Skeletal muscle tissue (tissue), 4 donors: Measurements from ENCODE around the gene FAM171A1. TPM values are rescaled to one million over a fixed set of nuclear protein-coding genes. Genes with fewer than 3 reads are reported as not detected.

ENCODE experiments used
- H3K27ac ChIP-seq: one replicate; pipeline ENCODE4 v1.7.0; 2013; ENCODE audit warnings: mild to moderate bottlenecking, low read depth, low read length, inconsistent platforms
- H3K27me3 ChIP-seq, 3 donors: one replicate each; pipeline ENCODE4 v1.7.0; 2013; ENCODE audit warnings: low read length in 3 of 3; ENCODE audit not compliant: control insufficient read depth in 3 of 3, insufficient read depth in 3 of 3
- H3K36me3 ChIP-seq, 3 donors: one replicate each; pipeline ENCODE4 v1.7.0; 2013; ENCODE audit warnings: low read length in 3 of 3; ENCODE audit not compliant: control insufficient read depth in 3 of 3, insufficient read depth in 3 of 3
- H3K4me1 ChIP-seq, 3 donors: one replicate each; pipeline ENCODE4 v1.7.0; 2013; ENCODE audit warnings: low read length in 3 of 3, mild to moderate bottlenecking in 3 of 3; ENCODE audit not compliant: control insufficient read depth in 3 of 3, insufficient read depth in 3 of 3
- H3K4me3 ChIP-seq, 3 donors: one replicate each; pipeline ENCODE4 v1.7.0; 2013; ENCODE audit warnings: low read length in 3 of 3
- H3K9ac ChIP-seq, 3 donors: one replicate each; pipeline ENCODE4 v1.7.0; 2013; ENCODE audit warnings: low read length in 3 of 3, mild to moderate bottlenecking in 3 of 3, moderate library complexity in 2 of 3, low read depth in 1 of 3
- H3K9me3 ChIP-seq, 3 donors: one replicate each; pipeline ENCODE4 v1.7.0; 2013; ENCODE audit warnings: low read length in 3 of 3; ENCODE audit not compliant: control insufficient read depth in 3 of 3
- total RNA-seq: library from RNA; depleted of rRNA; stranded (reverse); fragments of >200 nt; gene quantifications from one replicate; pipeline ENCODE4 v1.2.3, GENCODE V29; 2014
- donor health status: Osteomylitis.

The FAM171A1 gene
- total RNA-seq, 1 donor from 2014 or later, result 11.0 TPM

DNA sequence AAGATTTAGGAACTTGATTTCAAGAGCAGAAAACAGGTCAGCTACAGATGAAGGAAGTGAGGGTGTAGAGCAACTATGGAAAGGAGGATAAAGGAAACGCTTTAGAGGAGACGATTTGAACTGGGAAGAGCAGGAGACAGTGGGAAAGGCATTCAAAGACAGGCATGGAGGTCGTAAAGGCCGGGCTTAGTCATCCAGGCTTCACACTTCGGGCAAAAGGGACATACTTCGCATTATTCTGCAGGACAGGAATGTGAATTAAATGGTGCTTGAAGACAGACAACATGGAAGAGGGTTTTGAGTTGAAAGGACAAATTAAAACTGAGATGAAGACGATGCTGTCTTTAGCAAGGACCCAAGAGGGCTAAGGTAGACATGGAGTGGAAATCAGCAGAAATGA, 8.1 kb downstream of the FAM171A1 start:
- Histone ChIP-seq H3K9me3 (no peaks in the 10 kb centered on the region), H3K27ac (no peak overlapping the region), H3K36me3 (no peaks in the 10 kb centered on the region), H3K4me1 (peaks cover 0 to 2% (median 0%) of the 10 kb centered on the region in 3 donors), H3K27me3 (no peaks in the 10 kb centered on the region), H3K4me3 (no peak overlapping the region), H3K9ac (no peak overlapping the region)

DNA sequence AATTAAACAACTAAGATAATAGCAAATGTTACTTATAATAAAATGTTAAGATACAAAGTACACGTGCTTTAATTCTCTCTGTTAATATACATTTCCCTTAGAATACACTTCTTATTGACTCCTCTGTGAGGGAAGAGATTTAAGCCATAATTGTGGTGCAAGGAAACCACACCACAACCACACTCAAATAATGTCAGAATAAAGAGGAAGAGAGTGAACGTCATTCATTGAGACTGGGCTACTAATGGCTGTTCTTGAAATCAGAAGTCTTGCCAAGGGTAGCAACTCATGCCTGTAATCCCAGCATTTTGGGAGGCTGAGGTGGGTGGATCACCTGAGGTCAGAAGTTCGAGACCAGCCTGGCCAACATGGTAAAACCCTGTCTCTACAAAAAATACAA, 10.0 kb downstream of the FAM171A1 start:
- Histone ChIP-seq H3K9ac (no peak overlapping the region), H3K9me3 (no peaks in the 10 kb centered on the region), H3K27ac (no peak overlapping the region), H3K27me3 (no peaks in the 10 kb centered on the region), H3K4me1 (no peaks in the 10 kb centered on the region), H3K4me3 (no peak overlapping the region), H3K36me3 (no peaks in the 10 kb centered on the region)

DNA sequence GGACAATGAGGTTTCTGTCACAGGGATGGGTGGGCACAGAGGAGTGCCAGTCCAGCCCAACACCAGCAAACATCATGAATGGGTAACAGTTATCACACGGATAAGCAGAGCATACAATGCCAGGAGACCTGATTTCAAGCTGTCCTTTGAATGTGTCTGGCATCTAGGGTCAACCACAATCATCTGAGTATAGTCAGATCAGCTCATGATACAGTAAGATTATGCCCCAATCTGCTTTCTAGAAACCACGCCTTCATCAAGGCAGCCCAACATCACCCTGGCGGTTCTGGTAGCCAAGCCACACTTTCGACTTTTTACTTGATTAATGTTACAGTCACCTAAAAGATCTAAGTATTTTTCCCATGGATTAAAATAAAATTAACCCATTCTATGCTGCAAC, 10.5 kb downstream of the FAM171A1 start:
- Histone ChIP-seq H3K9ac (no peak overlapping the region), H3K4me3 (no peak overlapping the region), H3K36me3 (no peaks in the 10 kb centered on the region), H3K27me3 (no peaks in the 10 kb centered on the region), H3K27ac (no peak overlapping the region), H3K4me1 (no peaks in the 10 kb centered on the region), H3K9me3 (no peaks in the 10 kb centered on the region)

DNA sequence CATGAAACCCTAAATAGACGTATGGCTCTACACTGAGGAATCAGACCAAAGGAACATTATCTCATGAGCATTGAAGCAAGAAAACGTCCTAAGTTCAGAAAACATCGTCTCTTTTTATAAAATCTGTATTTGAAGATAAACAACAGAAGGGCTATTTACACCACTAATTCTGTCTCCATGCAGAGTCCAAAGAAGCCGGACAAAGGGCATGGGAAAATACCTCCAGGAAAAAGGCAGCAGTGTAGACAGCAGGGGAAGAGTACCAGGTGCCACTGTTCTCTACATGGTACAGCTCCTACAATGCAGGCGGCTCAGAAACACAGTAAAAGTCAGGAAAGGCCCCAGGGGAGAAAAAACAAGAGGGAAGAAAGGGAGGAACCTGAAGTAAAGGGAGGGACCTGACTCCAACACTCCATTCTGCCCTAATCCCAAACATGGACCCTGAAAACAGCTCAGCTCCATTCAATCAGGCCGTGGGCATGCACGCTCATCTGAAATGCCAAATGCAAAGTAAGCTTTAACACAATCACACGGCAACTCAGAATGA, 17.5 kb downstream of the FAM171A1 start:
- H3K36me3 ChIP-seq, result no peaks in the 10 kb centered on the region
- no peak overlapping the region for H3K4me3 ChIP-seq
- no peak overlapping the region for H3K27ac ChIP-seq
- no peak overlapping the region for H3K9ac ChIP-seq
- H3K27me3 ChIP-seq, result peaks cover 0 to under 1% (median 0%) of the 10 kb centered on the region in 3 donors
- H3K9me3 ChIP-seq, result no peaks in the 10 kb centered on the region
- peaks cover 0 to 4% (median 0%) of the 10 kb centered on the region in 3 donors for H3K4me1 ChIP-seq

DNA sequence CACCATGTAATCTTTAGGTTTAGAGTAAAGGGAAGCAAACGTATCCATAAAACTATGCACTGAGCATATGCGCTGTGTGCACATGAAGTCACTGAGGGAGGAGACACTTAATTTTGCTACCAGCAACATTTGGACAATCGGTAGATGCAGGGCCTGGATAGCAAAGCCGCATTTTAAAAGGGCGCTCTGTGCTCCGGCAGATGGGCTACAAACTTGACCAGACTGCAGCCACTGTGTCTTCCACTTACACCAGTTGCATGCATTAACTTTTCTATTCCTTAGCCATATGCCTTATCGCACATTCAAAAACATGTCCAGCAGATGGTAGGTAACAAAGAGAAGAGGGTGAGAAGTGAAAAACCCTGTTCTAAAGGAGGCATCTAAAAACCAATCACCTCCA, 18.3 kb downstream of the FAM171A1 start:
- no peaks in the 10 kb centered on the region for H3K9me3 ChIP-seq
- H3K27ac ChIP-seq, result no peak overlapping the region
- H3K36me3 ChIP-seq, result no peaks in the 10 kb centered on the region
- H3K4me1 ChIP-seq, result peaks cover 0 to 4% (median 0%) of the 10 kb centered on the region in 3 donors
- H3K4me3 ChIP-seq, result no peak overlapping the region
- no peak overlapping the region for H3K9ac ChIP-seq
- H3K27me3 ChIP-seq, result peaks cover 0 to 3% (median 3%) of the 10 kb centered on the region in 3 donors

DNA sequence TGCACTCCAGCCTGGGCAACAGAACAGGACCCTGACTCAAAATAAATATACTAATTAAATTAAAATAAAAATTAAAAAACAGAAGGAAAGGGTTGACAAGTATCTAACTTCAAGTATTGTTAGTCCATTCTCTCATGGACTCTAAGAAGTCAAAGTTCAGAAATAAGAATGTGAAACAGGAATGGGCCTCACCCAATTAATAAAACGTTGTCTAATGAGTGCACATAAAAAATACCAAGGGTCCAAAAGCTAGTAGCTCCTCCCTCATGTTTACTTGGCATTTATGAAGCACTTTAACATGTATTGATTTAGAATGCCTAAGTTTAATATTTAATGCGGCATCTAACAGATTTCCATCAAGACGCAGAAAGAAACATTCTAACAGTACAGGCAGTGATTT, 18.9 kb downstream of the FAM171A1 start:
- Histone ChIP-seq H3K9ac (no peak overlapping the region), H3K27ac (no peak overlapping the region), H3K4me3 (no peak overlapping the region), H3K36me3 (no peaks in the 10 kb centered on the region), H3K9me3 (no peaks in the 10 kb centered on the region), H3K27me3 (peaks cover 0 to 3% (median 3%) of the 10 kb centered on the region in 3 donors), H3K4me1 (peaks cover 0 to 4% (median 0%) of the 10 kb centered on the region in 3 donors)

- Histone ChIP-seq H3K9ac (no peak overlapping the region), H3K9me3 (no peaks in the 10 kb centered on the region), H3K27ac (no peak overlapping the region), H3K36me3 (no peaks in the 10 kb centered on the region), H3K4me3 (no peak overlapping the region), H3K27me3 (peaks cover 0 to 3% (median 3%) of the 10 kb centered on the region in 3 donors), H3K4me1 (peaks cover 0 to 4% (median 0%) of the 10 kb centered on the region in 3 donors)
Measured at GRCh38 chr10:15351099-15351820, 19.8 kb downstream of the FAM171A1 start.

- Histone ChIP-seq H3K9me3 (no peaks in the 10 kb centered on the region), H3K4me1 (peaks cover 0 to 4% (median 0%) of the 10 kb centered on the region in 3 donors), H3K4me3 (peak overlapping the region in 1 of 3 donors; percentile 59), H3K9ac (no peak overlapping the region), H3K27me3 (peaks cover 0 to 3% (median 3%) of the 10 kb centered on the region in 3 donors), H3K27ac (no peak overlapping the region), H3K36me3 (no peaks in the 10 kb centered on the region)
Measured at GRCh38 chr10:15349112-15349511, 22.0 kb downstream of the FAM171A1 start.

DNA sequence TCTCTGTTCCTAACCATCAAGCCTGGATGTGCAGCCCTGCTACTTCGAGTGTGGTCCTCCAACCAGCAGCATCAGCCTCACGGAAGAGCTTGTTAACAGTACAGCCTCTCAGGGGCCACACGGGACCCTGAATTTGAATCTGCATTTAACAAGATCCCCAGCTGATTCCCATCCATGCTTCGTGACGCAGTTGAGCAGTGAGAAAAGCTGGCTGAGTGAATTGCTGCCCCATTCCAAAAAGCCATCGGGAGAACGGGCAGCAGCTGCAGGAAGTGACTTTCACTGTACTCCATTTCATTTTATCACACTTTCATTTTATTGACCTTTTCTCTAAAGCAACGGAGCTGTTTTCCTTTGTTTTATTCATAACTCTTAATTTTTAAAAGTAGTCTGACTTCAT, 22.5 kb downstream of the FAM171A1 start:
- no peaks in the 10 kb centered on the region for H3K36me3 ChIP-seq
- H3K27me3 ChIP-seq, result peaks cover 0 to 3% (median 3%) of the 10 kb centered on the region in 3 donors
- no peak overlapping the region for H3K27ac ChIP-seq
- peak overlapping the region in 2 of 3 donors; percentile 59 to 61 for H3K4me3 ChIP-seq
- no peaks in the 10 kb centered on the region for H3K9me3 ChIP-seq
- no peak overlapping the region for H3K9ac ChIP-seq
- H3K4me1 ChIP-seq, result peaks cover 0 to 4% (median 0%) of the 10 kb centered on the region in 3 donors

GRCh38 chr10:15347150-15347549, 23.9 kb downstream of the FAM171A1 start:
- H3K27ac ChIP-seq, result no peak overlapping the region

More at GRCh38 chr10:15347150-15347549, 23.9 kb downstream of the FAM171A1 start:
- Histone ChIP-seq H3K9ac (no peak overlapping the region), H3K4me1 (peaks cover 0 to 4% (median 0%) of the 10 kb centered on the region in 3 donors), H3K36me3 (no peaks in the 10 kb centered on the region), H3K9me3 (no peaks in the 10 kb centered on the region), H3K4me3 (no peak overlapping the region), H3K27me3 (peaks cover 0 to 3% (median 3%) of the 10 kb centered on the region in 3 donors)
